Caco-2 (cell line): ENCODE results near the gene ADCY7. TPM values are rescaled to one million over a fixed set of nuclear protein-coding genes. Genes with fewer than 3 reads are reported as not detected.

Experiments
- BruUV-seq: library from RNA; stranded (reverse); fragments of 400-500 nt; replicated peaks from 2 replicates; lab custom pipeline; 2021; lab: Mats Ljungman, UMichigan
- CTCF ChIA-PET: fragments of 300-600 bp; sonication (Branson Sonifier 250); formaldehyde crosslinking; loops from one replicate; lab custom pipeline; 2022; ENCODE audit warnings: antibody characterized with exemption; lab: Charles Lee
- POLR2A ChIA-PET: fragments of 300-600 bp; sonication (Branson Sonifier 250); formaldehyde crosslinking; loops from one replicate; lab custom pipeline; 2022; ENCODE audit warnings: antibody characterized with exemption; lab: Charles Lee
- DNase-seq, 2 experiments: peaks; one replicate each; pipeline versions ENCODE4 v3.0.0 to v3.0.0-alpha.2; 2020 to 2022
- H3K27me3 ChIP-seq: replicated peaks from 2 replicates; pipeline ENCODE4 v1.6.0; 2011; ENCODE audit warnings: low read length; ENCODE audit not compliant: control insufficient read depth, insufficient read depth
- H3K36me3 ChIP-seq: 2 replicates; pipeline ENCODE4 v1.5.1; 2011; ENCODE audit warnings: low read length; ENCODE audit not compliant: control insufficient read depth, insufficient read depth
- H3K4me1 ChIP-seq: fragments of 250-450 bp; sonication (Bioruptor Pico); 2 replicates; pipeline ENCODE4 v1.5.1; 2020; ENCODE audit warnings: mild to moderate bottlenecking
- H3K4me3 ChIP-seq: 2 replicates; pipeline ENCODE4 v1.5.1; 2011; ENCODE audit warnings: low read depth, mild to moderate bottlenecking, control low read depth, low read length
- H3K9me3 ChIP-seq: fragments of 250-450 bp; sonication (Bioruptor Pico); 2 replicates; pipeline ENCODE4 v1.5.1; 2020; ENCODE audit warnings: mild to moderate bottlenecking, moderate library complexity
- H3K27ac Mint-ChIP-seq: one replicate; pipeline ENCODE4 v1.8.0; 2022; ENCODE audit warnings: mixed read lengths; ENCODE audit not compliant: unreplicated experiment
- H3K27me3 Mint-ChIP-seq: one replicate; pipeline ENCODE4 v1.8.0; 2022; ENCODE audit warnings: mixed read lengths; ENCODE audit not compliant: insufficient read depth, unreplicated experiment
- H3K36me3 Mint-ChIP-seq: one replicate; pipeline ENCODE4 v1.8.0; 2022; ENCODE audit warnings: mild to moderate bottlenecking, mixed read lengths; ENCODE audit not compliant: insufficient read depth, unreplicated experiment
- H3K4me1 Mint-ChIP-seq: one replicate; pipeline ENCODE4 v1.8.0; 2022; ENCODE audit warnings: low read depth, mixed read lengths; ENCODE audit not compliant: unreplicated experiment
- H3K4me3 Mint-ChIP-seq: one replicate; pipeline ENCODE4 v1.8.0; 2022; ENCODE audit warnings: mild to moderate bottlenecking, moderate library complexity, mixed read lengths; ENCODE audit not compliant: unreplicated experiment
- H3K9me3 Mint-ChIP-seq: one replicate; pipeline ENCODE4 v1.8.0; 2022; ENCODE audit warnings: mixed read lengths; ENCODE audit not compliant: unreplicated experiment
- intact Hi-C: fragments of 100-400 bp; cut with micrococcal nuclease; formaldehyde crosslinking; loops from one replicate; pipeline ENCODE4 v1.10.0; 2022; ENCODE audit not compliant: unreplicated experiment
- total RNA-seq: library from RNA; stranded (reverse); gene quantifications from 2 replicates; pipeline ENCODE4 v1.2.3, GENCODE V29; 2022
- TF ChIP-seq, protein P1 (sequence below), 2 experiments: fragments of 200-600 bp in 1 of 2; IDR thresholded peaks; 1 replicate in 1 of 2; 2 replicates in 1 of 2; pipeline versions ENCODE4 v1.5.1 to v1.8.0; 2011 to 2022; ENCODE audit warnings: antibody characterized with exemption in 1 of 2, control low read depth in 1 of 2, inconsistent platforms in 1 of 2, low read depth in 1 of 2, low read length in 1 of 2, mild to moderate bottlenecking in 1 of 2, moderate library complexity in 1 of 2; ENCODE audit not compliant: insufficient read depth in 1 of 2, severe bottlenecking in 1 of 2, unreplicated experiment in 1 of 2

The ADCY7 gene
- total RNA-seq, 1 experiment from 2014 or later: 54.2 TPM

- ChIA-PET POLR2A (no interaction called here), CTCF (no interaction called here)
- DNase-seq: no peak
- Mint-ChIP-seq H3K4me3 (no peak overlapping the region), H3K36me3 (peaks cover 20% of the 10 kb centered on the region), H3K27ac (no peak overlapping the region), H3K27me3 (no peaks in the 10 kb centered on the region), H3K4me1 (peaks cover 2% of the 10 kb centered on the region), H3K9me3 (no peaks in the 10 kb centered on the region)
- Histone ChIP-seq H3K4me3 (no peak overlapping the region), H3K9me3 (0 out of 2 replicates have a peak, but pooled peaks cover 3% of the 10 kb centered on the region), H3K27me3 (no peaks in the 10 kb centered on the region), H3K4me1 (no peaks in the 10 kb centered on the region), H3K36me3 (no peaks in the 10 kb centered on the region)
- TF ChIP-seq, protein P1, sequence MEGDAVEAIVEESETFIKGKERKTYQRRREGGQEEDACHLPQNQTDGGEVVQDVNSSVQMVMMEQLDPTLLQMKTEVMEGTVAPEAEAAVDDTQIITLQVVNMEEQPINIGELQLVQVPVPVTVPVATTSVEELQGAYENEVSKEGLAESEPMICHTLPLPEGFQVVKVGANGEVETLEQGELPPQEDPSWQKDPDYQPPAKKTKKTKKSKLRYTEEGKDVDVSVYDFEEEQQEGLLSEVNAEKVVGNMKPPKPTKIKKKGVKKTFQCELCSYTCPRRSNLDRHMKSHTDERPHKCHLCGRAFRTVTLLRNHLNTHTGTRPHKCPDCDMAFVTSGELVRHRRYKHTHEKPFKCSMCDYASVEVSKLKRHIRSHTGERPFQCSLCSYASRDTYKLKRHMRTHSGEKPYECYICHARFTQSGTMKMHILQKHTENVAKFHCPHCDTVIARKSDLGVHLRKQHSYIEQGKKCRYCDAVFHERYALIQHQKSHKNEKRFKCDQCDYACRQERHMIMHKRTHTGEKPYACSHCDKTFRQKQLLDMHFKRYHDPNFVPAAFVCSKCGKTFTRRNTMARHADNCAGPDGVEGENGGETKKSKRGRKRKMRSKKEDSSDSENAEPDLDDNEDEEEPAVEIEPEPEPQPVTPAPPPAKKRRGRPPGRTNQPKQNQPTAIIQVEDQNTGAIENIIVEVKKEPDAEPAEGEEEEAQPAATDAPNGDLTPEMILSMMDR (IDR thresholded peaks at IDR 0.05; ENCODE audit: insufficient read depth in 1 of 2, low read depth in 1 of 2, low read length in 1 of 2, severe bottlenecking in 1 of 2, unreplicated experiment in 1 of 2): no peak
- intact Hi-C loops: no loop called here
- no TSS peak for BruUV-seq
Measured at GRCh38 chr16:50286681-50287080, 20.3 kb downstream of the ADCY7 start.

GRCh38 chr16:50288026-50288425, 21.7 kb downstream of the ADCY7 start:
- Histone ChIP-seq H3K9me3 (0 out of 2 replicates have a peak, but pooled peaks cover 3% of the 10 kb centered on the region), H3K4me3 (no peak overlapping the region), H3K36me3 (no peaks in the 10 kb centered on the region), H3K4me1 (no peaks in the 10 kb centered on the region), H3K27me3 (no peaks in the 10 kb centered on the region)
- ChIA-PET CTCF (interaction anchor here (0.6 kb wide), 1 partner anchor 26 kb away, joined by 4 read pairs; no protein-coding TSS in a partner anchor), POLR2A (no interaction called here)
- Mint-ChIP-seq H3K27me3 (no peaks in the 10 kb centered on the region), H3K36me3 (peaks cover 20% of the 10 kb centered on the region), H3K9me3 (no peaks in the 10 kb centered on the region), H3K4me1 (peaks cover 4% of the 10 kb centered on the region), H3K27ac (no peak overlapping the region), H3K4me3 (no peak overlapping the region)
- TF ChIP-seq, protein P1 (IDR thresholded peaks at IDR 0.05; ENCODE audit: insufficient read depth in 1 of 2, low read depth in 1 of 2, low read length in 1 of 2, severe bottlenecking in 1 of 2, unreplicated experiment in 1 of 2): no peak
- intact Hi-C loops: no loop called here
- no TSS peak for BruUV-seq
- no peak for DNase-seq

DNA sequence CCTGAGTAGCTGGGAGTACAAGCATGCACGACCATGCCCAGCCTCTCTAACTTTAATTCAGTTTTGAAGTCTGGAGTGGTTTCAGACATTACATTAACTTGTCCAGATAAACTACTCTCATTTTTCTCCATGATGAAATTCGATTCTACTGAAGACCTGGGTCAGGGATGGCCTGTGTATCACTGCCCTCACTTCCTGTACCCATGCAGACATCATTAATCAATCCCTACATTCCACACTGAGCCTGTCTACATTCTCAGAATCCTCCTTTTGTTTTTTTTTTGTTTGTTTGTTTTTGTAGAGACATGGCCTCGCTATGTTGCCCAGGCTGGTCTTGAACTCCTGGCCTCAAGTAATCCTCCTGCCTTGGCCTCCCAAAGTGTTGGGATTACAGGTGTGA, 22.6 kb downstream of the ADCY7 start:
- POLR2A ChIA-PET: no interaction called here
- H3K27ac Mint-ChIP-seq: no peak overlapping the region
- H3K4me3 ChIP-seq: no peak overlapping the region

More for the DNA sequence above, 22.6 kb downstream of the ADCY7 start:
- BruUV-seq: no TSS peak
- Histone ChIP-seq H3K36me3 (no peaks in the 10 kb centered on the region), H3K4me1 (no peaks in the 10 kb centered on the region), H3K9me3 (0 out of 2 replicates have a peak, but pooled peaks cover 3% of the 10 kb centered on the region), H3K27me3 (no peaks in the 10 kb centered on the region)
- Mint-ChIP-seq H3K36me3 (peaks cover 20% of the 10 kb centered on the region), H3K27me3 (no peaks in the 10 kb centered on the region), H3K9me3 (no peaks in the 10 kb centered on the region), H3K4me1 (peaks cover 4% of the 10 kb centered on the region), H3K4me3 (no peak overlapping the region)
- DNase-seq: no peak
- intact Hi-C loops: no loop called here
- TF ChIP-seq, protein P1 (IDR thresholded peaks at IDR 0.05; ENCODE audit: insufficient read depth in 1 of 2, low read depth in 1 of 2, low read length in 1 of 2, severe bottlenecking in 1 of 2, unreplicated experiment in 1 of 2): no peak
- CTCF ChIA-PET: no interaction called here
